Ishikawa (cell line): ENCODE data around the gene COMMD9.

Experiments
- CEBPB ChIP-seq: IDR thresholded peaks from 2 replicates; pipeline ENCODE4 v1.6.1; 2012
- CREB1 ChIP-seq: IDR thresholded peaks from 2 replicates; pipeline ENCODE4 v1.6.1; 2012; ENCODE audit warnings: low read depth
- EGR1 ChIP-seq: IDR thresholded peaks from 2 replicates; pipeline ENCODE4 v1.6.1; 2012
- EP300 ChIP-seq: IDR thresholded peaks from 2 replicates; pipeline ENCODE4 v1.6.1; 2012; ENCODE audit warnings: borderline replicate concordance
- FOXM1 ChIP-seq: IDR thresholded peaks from 2 replicates; pipeline ENCODE4 v1.6.1; 2012; ENCODE audit warnings: low read depth, borderline replicate concordance
- NFIC ChIP-seq: IDR thresholded peaks from 2 replicates; pipeline ENCODE4 v1.6.1; 2012
- RAD21 ChIP-seq: IDR thresholded peaks from 2 replicates; pipeline ENCODE4 v1.6.1; 2012; ENCODE audit warnings: low read depth
- TAF1 ChIP-seq: IDR thresholded peaks from 2 replicates; pipeline ENCODE4 v1.6.1; 2012; ENCODE audit warnings: low read depth, mild to moderate bottlenecking
- TCF12 ChIP-seq: IDR thresholded peaks from 2 replicates; pipeline ENCODE4 v1.6.1; 2012; ENCODE audit warnings: low read depth
- TEAD4 ChIP-seq: IDR thresholded peaks from 2 replicates; pipeline ENCODE4 v1.6.1; 2012
- USF1 ChIP-seq: IDR thresholded peaks from 2 replicates; pipeline ENCODE4 v1.6.1; 2012
- YY1 ChIP-seq: IDR thresholded peaks from 2 replicates; pipeline ENCODE4 v1.6.1; 2012; ENCODE audit warnings: low read depth
- ZBTB7A ChIP-seq: IDR thresholded peaks from 2 replicates; pipeline ENCODE4 v1.6.1; 2012; ENCODE audit warnings: low read depth
- TF ChIP-seq, protein P1 (sequence below): IDR thresholded peaks from 2 replicates; pipeline ENCODE4 v1.6.1; 2012; ENCODE audit warnings: low read depth, mild to moderate bottlenecking
- TF ChIP-seq, protein P2 (sequence below): IDR thresholded peaks from 2 replicates; pipeline ENCODE4 v1.6.1; 2012

The COMMD9 gene

GRCh38 chr11:36237391-36237790 lies 51.8 kb downstream of the COMMD9 start:
- no peak for TF ChIP-seq CEBPB
- TF ChIP-seq RAD21 = no peak
- TF ChIP-seq EP300 = no peak
- TF ChIP-seq, protein P1, sequence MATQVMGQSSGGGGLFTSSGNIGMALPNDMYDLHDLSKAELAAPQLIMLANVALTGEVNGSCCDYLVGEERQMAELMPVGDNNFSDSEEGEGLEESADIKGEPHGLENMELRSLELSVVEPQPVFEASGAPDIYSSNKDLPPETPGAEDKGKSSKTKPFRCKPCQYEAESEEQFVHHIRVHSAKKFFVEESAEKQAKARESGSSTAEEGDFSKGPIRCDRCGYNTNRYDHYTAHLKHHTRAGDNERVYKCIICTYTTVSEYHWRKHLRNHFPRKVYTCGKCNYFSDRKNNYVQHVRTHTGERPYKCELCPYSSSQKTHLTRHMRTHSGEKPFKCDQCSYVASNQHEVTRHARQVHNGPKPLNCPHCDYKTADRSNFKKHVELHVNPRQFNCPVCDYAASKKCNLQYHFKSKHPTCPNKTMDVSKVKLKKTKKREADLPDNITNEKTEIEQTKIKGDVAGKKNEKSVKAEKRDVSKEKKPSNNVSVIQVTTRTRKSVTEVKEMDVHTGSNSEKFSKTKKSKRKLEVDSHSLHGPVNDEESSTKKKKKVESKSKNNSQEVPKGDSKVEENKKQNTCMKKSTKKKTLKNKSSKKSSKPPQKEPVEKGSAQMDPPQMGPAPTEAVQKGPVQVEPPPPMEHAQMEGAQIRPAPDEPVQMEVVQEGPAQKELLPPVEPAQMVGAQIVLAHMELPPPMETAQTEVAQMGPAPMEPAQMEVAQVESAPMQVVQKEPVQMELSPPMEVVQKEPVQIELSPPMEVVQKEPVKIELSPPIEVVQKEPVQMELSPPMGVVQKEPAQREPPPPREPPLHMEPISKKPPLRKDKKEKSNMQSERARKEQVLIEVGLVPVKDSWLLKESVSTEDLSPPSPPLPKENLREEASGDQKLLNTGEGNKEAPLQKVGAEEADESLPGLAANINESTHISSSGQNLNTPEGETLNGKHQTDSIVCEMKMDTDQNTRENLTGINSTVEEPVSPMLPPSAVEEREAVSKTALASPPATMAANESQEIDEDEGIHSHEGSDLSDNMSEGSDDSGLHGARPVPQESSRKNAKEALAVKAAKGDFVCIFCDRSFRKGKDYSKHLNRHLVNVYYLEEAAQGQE = no peak
- TF ChIP-seq TEAD4 = no peak
- TF ChIP-seq ZBTB7A = no peak
- no peak for TF ChIP-seq TAF1
- no peak for TF ChIP-seq YY1

DNA sequence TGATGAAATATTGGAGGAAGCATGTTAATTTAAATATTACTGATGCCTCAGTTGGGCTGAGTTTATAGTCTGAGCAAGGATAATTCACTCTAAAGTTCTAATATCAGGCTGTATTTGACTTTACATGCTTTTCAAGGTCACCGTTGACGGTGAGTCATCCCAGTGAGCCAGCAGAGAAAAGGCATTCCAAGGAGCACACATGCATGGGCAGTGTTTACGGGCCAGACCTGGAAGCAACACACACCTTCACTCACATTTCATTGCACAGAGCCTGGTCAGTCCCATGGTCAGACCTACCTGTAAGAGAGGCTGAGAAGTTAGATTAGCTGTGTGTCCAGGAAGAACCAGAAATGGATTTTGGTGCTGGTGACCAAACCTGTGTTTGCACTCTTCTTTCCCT lies 53.5 kb downstream of the COMMD9 start:
- TF ChIP-seq, protein P1 = no peak
- TF ChIP-seq TCF12 = no peak

DNA sequence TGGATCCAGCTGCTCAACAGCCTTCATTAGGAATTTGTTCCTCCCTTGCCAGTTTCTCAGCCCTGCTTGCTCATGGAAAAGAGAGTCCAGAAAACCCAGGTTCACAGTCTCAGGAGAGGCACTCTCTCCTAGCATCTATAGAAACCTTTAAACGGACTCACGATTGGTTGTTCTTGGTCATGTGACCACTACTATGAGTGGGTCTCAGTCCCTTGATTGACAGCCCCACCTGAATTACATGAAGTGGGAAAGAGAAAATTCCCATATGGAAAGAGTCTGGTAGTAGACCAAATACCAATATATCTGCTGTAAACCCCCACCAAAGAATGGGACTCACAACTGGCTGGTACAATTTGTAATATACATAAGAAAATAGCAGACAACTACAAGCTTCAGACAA lies 54.4 kb downstream of the COMMD9 start:
- TF ChIP-seq FOXM1 (no peak), TAF1 (no peak), EP300 (no peak), TEAD4 (no peak), NFIC (no peak), USF1 (0 out of 2 replicates have a peak, but pooled peaks have one; percentile 10)
- TF ChIP-seq, protein P2, sequence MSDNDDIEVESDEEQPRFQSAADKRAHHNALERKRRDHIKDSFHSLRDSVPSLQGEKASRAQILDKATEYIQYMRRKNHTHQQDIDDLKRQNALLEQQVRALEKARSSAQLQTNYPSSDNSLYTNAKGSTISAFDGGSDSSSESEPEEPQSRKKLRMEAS = no peak

DNA sequence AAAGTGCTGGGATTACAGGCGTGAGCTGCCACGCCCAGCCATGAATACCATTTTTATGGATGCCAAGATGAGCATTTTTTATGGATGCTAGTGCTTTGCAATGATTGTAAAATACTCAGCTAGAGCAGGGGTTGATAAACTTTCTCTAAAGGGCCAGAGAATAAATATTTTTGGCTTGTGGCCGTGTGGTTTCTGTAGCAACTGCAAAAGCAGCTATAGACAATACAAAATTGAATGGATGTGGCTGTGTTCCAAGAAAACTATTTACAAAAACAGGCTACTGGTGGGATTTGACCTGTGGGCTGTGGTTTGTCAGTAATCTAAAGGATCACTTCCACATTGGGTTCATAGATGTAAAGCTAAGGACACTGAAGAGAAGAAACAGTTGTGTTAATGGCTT lies 56.0 kb downstream of the COMMD9 start:
- no peak for TF ChIP-seq USF1
- TF ChIP-seq NFIC = no peak
- TF ChIP-seq ZBTB7A = no peak
- no peak for TF ChIP-seq TAF1
- no peak for TF ChIP-seq CEBPB
- TF ChIP-seq RAD21 = no peak
- TF ChIP-seq TCF12 = no peak
- TF ChIP-seq CREB1 = no peak
- no peak for TF ChIP-seq EGR1
- TF ChIP-seq YY1 = no peak
- TF ChIP-seq, protein P2 = no peak
- no peak for TF ChIP-seq FOXM1

DNA sequence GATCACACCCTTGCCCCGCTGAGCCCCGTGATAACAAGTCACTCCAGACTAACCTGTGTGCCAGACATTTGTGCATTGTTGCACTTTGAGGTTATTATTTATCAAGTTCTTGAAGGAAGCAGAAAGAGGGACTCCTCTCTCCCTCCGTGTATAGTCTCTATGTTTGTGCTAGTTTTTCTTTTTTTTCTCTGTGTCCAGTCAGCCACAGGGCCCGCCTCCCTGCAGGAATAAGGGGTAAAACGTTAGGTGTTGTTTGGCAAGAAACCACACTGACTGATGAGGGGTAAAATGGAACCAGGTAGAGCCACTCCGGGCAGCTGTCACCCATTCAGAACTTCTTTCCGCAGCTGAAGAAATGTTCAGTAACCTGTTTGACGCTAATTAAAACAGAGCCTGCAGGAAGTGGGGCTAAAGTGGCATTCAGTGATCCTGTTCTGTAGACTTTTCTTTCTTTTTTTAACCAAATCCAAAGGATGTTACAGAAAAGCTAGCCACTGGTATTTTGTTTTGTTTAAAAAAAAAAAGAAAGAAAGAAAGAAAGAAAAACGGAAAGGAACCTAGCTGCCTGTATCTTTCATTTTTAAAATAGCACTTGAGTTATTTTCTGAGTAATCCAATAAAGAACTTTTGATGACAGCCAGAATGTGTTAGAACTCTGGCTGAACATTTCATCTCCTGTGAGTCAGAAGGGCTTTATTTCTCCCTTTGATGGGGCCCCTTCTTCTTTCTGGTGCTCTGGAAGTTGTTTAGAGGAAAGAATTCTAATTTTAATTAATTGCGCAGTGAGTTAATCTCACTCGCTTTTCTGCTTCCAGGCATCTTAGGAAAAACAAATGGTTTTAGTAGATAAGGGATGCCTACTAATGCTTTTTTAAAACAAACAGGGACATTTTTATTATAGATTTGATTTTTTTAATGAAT lies 58.2 kb downstream of the COMMD9 start:
- TF ChIP-seq EGR1 = no peak
- no peak for TF ChIP-seq CEBPB
- TF ChIP-seq, protein P1 = no peak
- TF ChIP-seq EP300 = no peak
- no peak for TF ChIP-seq ZBTB7A
- TF ChIP-seq TEAD4 = no peak
- TF ChIP-seq FOXM1 = no peak
- TF ChIP-seq USF1 = no peak
- TF ChIP-seq TAF1 = no peak
- no peak for TF ChIP-seq NFIC
- no peak for TF ChIP-seq YY1
- TF ChIP-seq TCF12 = no peak
- TF ChIP-seq CREB1 = no peak
- TF ChIP-seq, protein P2 = no peak
- no peak for TF ChIP-seq RAD21
